CD14-positive monocyte (primary cell): ENCODE measurements around the gene TMEM132C. TPM values are rescaled to one million over a fixed set of nuclear protein-coding genes. Genes with fewer than 3 reads are reported as not detected.

Source experiments
- DNase-seq, 3 donors: peaks; one replicate each; pipeline ENCODE4 v3.0.0-alpha.2; 2011 to 2022
- H2AFZ ChIP-seq: 2 replicates; pipeline ENCODE4 v1.6.0; 2012; ENCODE audit warnings: mild to moderate bottlenecking, low read depth, low read length, inconsistent platforms; ENCODE audit not compliant: insufficient read depth, poor library complexity, severe bottlenecking
- H3K27ac ChIP-seq, 2 donors: 1 replicate in 1 of 2; 2 replicates in 1 of 2; pipeline ENCODE4 v1.5.1; 2012 to 2013; ENCODE audit warnings: low read length in 2 of 2, control low read depth in 1 of 2, inconsistent platforms in 1 of 2, low read depth in 1 of 2, mild to moderate bottlenecking in 1 of 2
- H3K27me3 ChIP-seq, 2 donors: one replicate each; pipeline versions ENCODE4 v1.6.0 to v1.6.1; 2011 to 2013; ENCODE audit warnings: low read length in 2 of 2; ENCODE audit not compliant: control insufficient read depth in 2 of 2, insufficient read depth in 2 of 2
- H3K36me3 ChIP-seq, 2 donors: replicated peaks in 1 of 2; 1 replicate in 1 of 2; 2 replicates in 1 of 2; pipeline versions ENCODE4 v1.5.1 to v1.6.1; 2012 to 2013; ENCODE audit warnings: low read length in 2 of 2, control low read depth in 1 of 2, inconsistent platforms in 1 of 2, mild to moderate bottlenecking in 1 of 2; ENCODE audit not compliant: insufficient read depth in 2 of 2, control insufficient read depth in 1 of 2
- H3K4me1 ChIP-seq, 2 donors: 1 replicate in 1 of 2; 2 replicates in 1 of 2; pipeline versions ENCODE4 v1.5.1 to v1.6.1; 2012 to 2013; ENCODE audit warnings: low read length in 2 of 2, control low read depth in 1 of 2, inconsistent platforms in 1 of 2, mild to moderate bottlenecking in 1 of 2, moderate library complexity in 1 of 2; ENCODE audit not compliant: insufficient read depth in 2 of 2, control insufficient read depth in 1 of 2
- H3K4me2 ChIP-seq: replicated peaks from 2 replicates; pipeline ENCODE3; 2012; ENCODE audit warnings: low read length, moderate library complexity, mild to moderate bottlenecking; ENCODE audit not compliant: poor library complexity, severe bottlenecking; ENCODE audit errors: extremely low read depth
- H3K4me3 ChIP-seq, 3 experiments: fragments of 200-600 bp in 1 of 3; sonication (generic) in 1 of 3; replicated peaks in 1 of 3; 1 replicate in 2 of 3; 2 replicates in 1 of 3; pipeline ENCODE4 v1.5.1; 2011 to 2013; ENCODE audit warnings: low read length in 3 of 3, mild to moderate bottlenecking in 3 of 3, control low read depth in 2 of 3, low read depth in 2 of 3, inconsistent platforms in 1 of 3, moderate library complexity in 1 of 3
- H3K79me2 ChIP-seq: 2 replicates; pipeline ENCODE4 v1.6.0; 2012; ENCODE audit warnings: mild to moderate bottlenecking, control low read depth, inconsistent platforms, low read length, moderate library complexity; ENCODE audit not compliant: insufficient read depth
- H3K9ac ChIP-seq: 2 replicates; pipeline ENCODE4 v1.6.0; 2017; ENCODE audit warnings: low read length, mild to moderate bottlenecking; ENCODE audit not compliant: insufficient read depth, poor library complexity, severe bottlenecking
- H3K9me3 ChIP-seq, 2 donors: replicated peaks in 1 of 2; 1 replicate in 1 of 2; 2 replicates in 1 of 2; pipeline versions ENCODE4 v1.5.1 to v1.6.1; 2012 to 2013; ENCODE audit warnings: low read length in 2 of 2, control low read depth in 1 of 2; ENCODE audit not compliant: control insufficient read depth in 1 of 2, insufficient read depth in 1 of 2
- H4K20me1 ChIP-seq: 2 replicates; pipeline ENCODE4 v1.6.0; 2012; ENCODE audit warnings: mild to moderate bottlenecking, low read length, control low read depth, moderate library complexity; ENCODE audit not compliant: insufficient read depth
- H3K27ac Mint-ChIP-seq, 7 donors: one replicate each; pipeline ENCODE4 v1.8.0; 2020; ENCODE audit warnings: mild to moderate bottlenecking in 7 of 7, mixed read lengths in 7 of 7, moderate library complexity in 6 of 7, inconsistent platforms in 2 of 7
- H3K27me3 Mint-ChIP-seq, 3 donors: one replicate each; pipeline ENCODE4 v1.8.0; 2021 to 2022; ENCODE audit warnings: low read depth in 3 of 3, mild to moderate bottlenecking in 3 of 3, mixed read lengths in 3 of 3, moderate library complexity in 3 of 3, inconsistent platforms in 1 of 3
- H3K36me3 Mint-ChIP-seq, 2 donors: one replicate each; pipeline ENCODE4 v1.8.0; 2020; ENCODE audit warnings: mixed read lengths in 2 of 2, inconsistent platforms in 1 of 2, mild to moderate bottlenecking in 1 of 2
- H3K4me1 Mint-ChIP-seq: one replicate; pipeline ENCODE4 v1.8.0; 2020; ENCODE audit warnings: mild to moderate bottlenecking, mixed read lengths
- H3K4me3 Mint-ChIP-seq, 2 donors: one replicate each; pipeline ENCODE4 v1.8.0; 2020; ENCODE audit warnings: mild to moderate bottlenecking in 2 of 2, mixed read lengths in 2 of 2, moderate library complexity in 1 of 2
- H3K9me3 Mint-ChIP-seq, 7 donors: one replicate each; pipeline ENCODE4 v1.8.0; 2020 to 2022; ENCODE audit warnings: mixed read lengths in 7 of 7, mild to moderate bottlenecking in 6 of 7, moderate library complexity in 6 of 7, inconsistent platforms in 2 of 7
- CTCF ChIP-seq: fragments of 200-600 bp; IDR thresholded peaks from one replicate; pipeline ENCODE4 v1.8.0; 2022; ENCODE audit warnings: antibody characterized with exemption, mild to moderate bottlenecking
- WGBS: methylation state at CpG from one replicate; pipeline ENCODE4 v1.1.5; 2013; ENCODE audit warnings: missing lambda C conversion rate; ENCODE audit not compliant: insufficient coverage; 5-methylcytosine and 5-hydroxymethylcytosine counted together
- intact Hi-C, 2 donors: fragments of 100-400 bp; cut with micrococcal nuclease; formaldehyde crosslinking; loops; one replicate each; pipeline versions ENCODE4 v1.15.0 to v1.15.1; 2023
- polyA plus RNA-seq, 3 donors: library from polyadenylated mRNA; depleted of rRNA in 1 of 3; unstranded in 2 of 3; stranded (reverse) in 1 of 3; fragments of 300-500 nt in 2 of 3; fragments of >200 nt in 1 of 3; fragmentation: Illumina TruSeq in 2 of 3; gene quantifications; 1 replicate in 2 of 3; 2 replicates in 1 of 3; pipeline ENCODE4 v1.2.3, GENCODE V29; 2012 to 2021

Gene TMEM132C
- polyA plus RNA-seq, 3 donors, result not detected

- no CpG with 5 or more reads among the region's 1 CpG for WGBS
- no peaks in the 10 kb centered on the region for H3K79me2 ChIP-seq
- no peaks in the 10 kb centered on the region for H3K36me3 Mint-ChIP-seq
- no peak overlapping the region for H2AFZ ChIP-seq
- H3K4me1 Mint-ChIP-seq, result no peaks in the 10 kb centered on the region
- no peak for TF ChIP-seq CTCF
- H3K27me3 ChIP-seq, result no peaks in the 10 kb centered on the region
- H4K20me1 ChIP-seq, result no peaks in the 10 kb centered on the region
- no peak overlapping the region for H3K4me3 ChIP-seq
- no peak overlapping the region for H3K9ac ChIP-seq
- H3K9me3 Mint-ChIP-seq, result peaks cover 0 to 12% (median 3%) of the 10 kb centered on the region in 7 donors
- no peak overlapping the region for H3K4me3 Mint-ChIP-seq
- H3K9me3 ChIP-seq, result peaks cover 0 to 4% of the 10 kb centered on the region in 2 donors
- no peak for DNase-seq
- no peaks in the 10 kb centered on the region for H3K36me3 ChIP-seq
- intact Hi-C loops, result no loop called here
- no peak overlapping the region for H3K4me2 ChIP-seq
- no peak overlapping the region for H3K27ac ChIP-seq
- H3K4me1 ChIP-seq, result no peaks in the 10 kb centered on the region
- no peaks in the 10 kb centered on the region for H3K27me3 Mint-ChIP-seq
- no peak overlapping the region for H3K27ac Mint-ChIP-seq
Observed at GRCh38 chr12:128236525-128236924, 30.4 kb upstream of the TMEM132C start.

- Mint-ChIP-seq H3K4me3 (no peak overlapping the region), H3K4me1 (no peaks in the 10 kb centered on the region), H3K27me3 (peaks cover 0 to 3% (median 0%) of the 10 kb centered on the region in 3 donors), H3K9me3 (peaks cover 3 to 17% (median 12%) of the 10 kb centered on the region in 7 donors), H3K27ac (no peak overlapping the region), H3K36me3 (no peaks in the 10 kb centered on the region)
- no peak overlapping the region for H3K9ac ChIP-seq
- no peak overlapping the region for H3K27ac ChIP-seq
- no peak overlapping the region for H2AFZ ChIP-seq
- WGBS, result no CpG with 5 or more reads among the region's 2 CpGs
- no peaks in the 10 kb centered on the region for H3K4me1 ChIP-seq
- H3K4me3 ChIP-seq, result no peak overlapping the region
- DNase-seq, result no peak
- intact Hi-C loops, result no loop called here
- no peaks in the 10 kb centered on the region for H4K20me1 ChIP-seq
- no peaks in the 10 kb centered on the region for H3K79me2 ChIP-seq
- H3K9me3 ChIP-seq, result peaks cover 3 to 14% of the 10 kb centered on the region in 2 donors
- no peaks in the 10 kb centered on the region for H3K36me3 ChIP-seq
- no peak for TF ChIP-seq CTCF
- H3K4me2 ChIP-seq, result no peak overlapping the region
- no peaks in the 10 kb centered on the region for H3K27me3 ChIP-seq
Observed at GRCh38 chr12:128240745-128241144, 26.2 kb upstream of the TMEM132C start.
